DOHH2 (cell line): ENCODE results near the gene GRK4.

ENCODE experiments used
- H3F3A ChIP-seq: fragments of 200-600 bp; sonication (generic), shearing (Covaris generic); 2 replicates; pipeline ENCODE4 v1.6.0; 2016; ENCODE audit warnings: antibody characterized with exemption, mild to moderate bottlenecking; ENCODE audit not compliant: control insufficient read depth, insufficient read depth
- H3K27ac ChIP-seq: fragments of 200-600 bp; sonication (generic); 2 replicates; pipeline ENCODE4 v1.5.1; 2014; ENCODE audit warnings: low read depth, mild to moderate bottlenecking, low read length, moderate library complexity
- H3K27me3 ChIP-seq: fragments of 200-600 bp; sonication (generic); 2 replicates; pipeline ENCODE4 v1.6.1; 2014; ENCODE audit warnings: mild to moderate bottlenecking, low read length, mixed read lengths; ENCODE audit not compliant: control insufficient read depth
- H3K36me3 ChIP-seq: fragments of 200-600 bp; sonication (generic); 2 replicates; pipeline ENCODE4 v1.6.1; 2014; ENCODE audit warnings: mild to moderate bottlenecking, low read length, moderate library complexity, mixed read lengths; ENCODE audit not compliant: control insufficient read depth
- H3K4me1 ChIP-seq: fragments of 200-600 bp; sonication (generic); 2 replicates; pipeline ENCODE4 v1.6.1; 2014; ENCODE audit warnings: mild to moderate bottlenecking, low read length, mixed read lengths; ENCODE audit not compliant: control insufficient read depth
- H3K4me2 ChIP-seq: fragments of 200-600 bp; sonication (generic); 2 replicates; pipeline ENCODE4 v1.6.0; 2014; ENCODE audit warnings: mild to moderate bottlenecking, low read length, moderate library complexity
- H3K4me3 ChIP-seq: fragments of 200-600 bp; sonication (generic); 2 replicates; pipeline ENCODE4 v1.5.1; 2014; ENCODE audit warnings: mild to moderate bottlenecking, low read length, mixed read lengths
- H3K79me2 ChIP-seq: fragments of 200-600 bp; sonication (generic); 2 replicates; pipeline ENCODE4 v1.6.1; 2014; ENCODE audit warnings: mild to moderate bottlenecking, low read length, mixed read lengths; ENCODE audit not compliant: control insufficient read depth
- H3K9me2 ChIP-seq: fragments of 200-600 bp; sonication (generic); replicated peaks from 2 replicates; pipeline ENCODE4 v1.6.1; 2014; ENCODE audit warnings: mild to moderate bottlenecking, low read length, mixed read lengths; ENCODE audit not compliant: control insufficient read depth
- H3K9me3 ChIP-seq: fragments of 200-600 bp; sonication (generic); 2 replicates; pipeline ENCODE4 v1.6.1; 2014; ENCODE audit warnings: antibody characterized with exemption, low read length, mixed read lengths; ENCODE audit not compliant: control insufficient read depth, insufficient read depth
- H4K20me1 ChIP-seq: fragments of 200-600 bp; sonication (generic); 2 replicates; pipeline ENCODE4 v1.6.0; 2014; ENCODE audit warnings: low read depth, mild to moderate bottlenecking, antibody characterized with exemption, low read length, moderate library complexity; ENCODE audit not compliant: control insufficient read depth, insufficient read depth
- EZH2phosphoT487 ChIP-seq: fragments of 200-600 bp; sonication (generic); IDR thresholded peaks from 2 replicates; pipeline ENCODE4 v1.6.1; 2017; ENCODE audit warnings: borderline replicate concordance, mild to moderate bottlenecking, antibody characterized with exemption, low read length, moderate library complexity, mixed read lengths
- TF ChIP-seq, protein P1 (sequence below): fragments of 200-600 bp; sonication (generic); IDR thresholded peaks from one replicate; pipeline ENCODE4 v1.5.1; 2014; ENCODE audit warnings: antibody characterized with exemption, mild to moderate bottlenecking, low read depth, low read length; ENCODE audit not compliant: poor library complexity, severe bottlenecking

Gene GRK4

DNA sequence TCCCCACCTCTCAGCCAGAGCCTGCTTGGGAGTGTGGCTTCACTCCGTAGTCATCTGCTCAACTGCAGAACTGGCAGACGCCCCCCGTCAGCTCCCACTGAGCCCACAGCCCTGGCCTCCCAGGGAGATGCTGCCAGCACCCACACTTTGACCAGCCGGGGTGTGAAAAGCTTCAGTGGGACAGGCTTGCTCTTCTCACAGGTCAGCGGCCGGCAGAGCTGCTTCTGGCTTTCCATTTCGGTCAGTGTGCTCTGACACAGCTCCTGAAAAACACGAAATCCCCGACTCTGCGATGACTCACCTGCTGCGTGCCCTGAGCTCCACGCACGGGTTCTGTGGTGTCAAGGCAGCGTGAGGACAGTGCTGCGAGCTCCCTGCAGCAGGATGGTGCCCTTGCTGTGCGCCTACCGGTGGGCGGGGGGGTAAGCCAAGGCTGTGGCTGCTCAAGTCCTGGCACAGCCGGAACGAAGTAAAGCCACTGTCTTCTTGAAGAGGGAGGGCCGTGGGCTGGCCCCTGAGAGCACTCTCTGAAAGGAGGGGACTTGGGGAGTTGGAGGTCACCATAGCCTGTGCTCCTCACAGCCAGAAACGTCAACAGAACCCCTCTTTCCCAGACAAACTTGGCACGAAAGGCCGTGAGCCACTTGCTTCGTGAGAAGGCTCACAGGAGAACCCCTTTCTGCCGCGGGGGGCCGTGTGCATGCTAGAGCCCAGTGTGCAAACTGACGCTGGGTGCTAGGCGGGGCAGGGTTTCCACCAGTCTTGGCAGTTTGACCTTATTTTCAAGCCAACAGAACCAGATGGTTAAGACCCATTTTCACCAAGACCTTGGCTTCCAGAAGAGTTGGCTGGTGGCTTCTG is 23.8 kb upstream of the GRK4 start:
- Histone ChIP-seq H3K79me2 (peaks cover 23% of the 10 kb centered on the region), H3K4me1 (peaks cover 37% of the 10 kb centered on the region), H3K4me2 (no peak overlapping the region), H3K27me3 (no peaks in the 10 kb centered on the region), H4K20me1 (no peaks in the 10 kb centered on the region), H3F3A (peaks cover 23% of the 10 kb centered on the region), H3K9me3 (no peaks in the 10 kb centered on the region), H3K9me2 (no peaks in the 10 kb centered on the region), H3K4me3 (no peak overlapping the region), H3K27ac (no peak overlapping the region), H3K36me3 (peaks cover 89% of the 10 kb centered on the region)
- TF ChIP-seq, protein P1, sequence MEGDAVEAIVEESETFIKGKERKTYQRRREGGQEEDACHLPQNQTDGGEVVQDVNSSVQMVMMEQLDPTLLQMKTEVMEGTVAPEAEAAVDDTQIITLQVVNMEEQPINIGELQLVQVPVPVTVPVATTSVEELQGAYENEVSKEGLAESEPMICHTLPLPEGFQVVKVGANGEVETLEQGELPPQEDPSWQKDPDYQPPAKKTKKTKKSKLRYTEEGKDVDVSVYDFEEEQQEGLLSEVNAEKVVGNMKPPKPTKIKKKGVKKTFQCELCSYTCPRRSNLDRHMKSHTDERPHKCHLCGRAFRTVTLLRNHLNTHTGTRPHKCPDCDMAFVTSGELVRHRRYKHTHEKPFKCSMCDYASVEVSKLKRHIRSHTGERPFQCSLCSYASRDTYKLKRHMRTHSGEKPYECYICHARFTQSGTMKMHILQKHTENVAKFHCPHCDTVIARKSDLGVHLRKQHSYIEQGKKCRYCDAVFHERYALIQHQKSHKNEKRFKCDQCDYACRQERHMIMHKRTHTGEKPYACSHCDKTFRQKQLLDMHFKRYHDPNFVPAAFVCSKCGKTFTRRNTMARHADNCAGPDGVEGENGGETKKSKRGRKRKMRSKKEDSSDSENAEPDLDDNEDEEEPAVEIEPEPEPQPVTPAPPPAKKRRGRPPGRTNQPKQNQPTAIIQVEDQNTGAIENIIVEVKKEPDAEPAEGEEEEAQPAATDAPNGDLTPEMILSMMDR: no peak
- no peak for TF ChIP-seq EZH2phosphoT487

DNA sequence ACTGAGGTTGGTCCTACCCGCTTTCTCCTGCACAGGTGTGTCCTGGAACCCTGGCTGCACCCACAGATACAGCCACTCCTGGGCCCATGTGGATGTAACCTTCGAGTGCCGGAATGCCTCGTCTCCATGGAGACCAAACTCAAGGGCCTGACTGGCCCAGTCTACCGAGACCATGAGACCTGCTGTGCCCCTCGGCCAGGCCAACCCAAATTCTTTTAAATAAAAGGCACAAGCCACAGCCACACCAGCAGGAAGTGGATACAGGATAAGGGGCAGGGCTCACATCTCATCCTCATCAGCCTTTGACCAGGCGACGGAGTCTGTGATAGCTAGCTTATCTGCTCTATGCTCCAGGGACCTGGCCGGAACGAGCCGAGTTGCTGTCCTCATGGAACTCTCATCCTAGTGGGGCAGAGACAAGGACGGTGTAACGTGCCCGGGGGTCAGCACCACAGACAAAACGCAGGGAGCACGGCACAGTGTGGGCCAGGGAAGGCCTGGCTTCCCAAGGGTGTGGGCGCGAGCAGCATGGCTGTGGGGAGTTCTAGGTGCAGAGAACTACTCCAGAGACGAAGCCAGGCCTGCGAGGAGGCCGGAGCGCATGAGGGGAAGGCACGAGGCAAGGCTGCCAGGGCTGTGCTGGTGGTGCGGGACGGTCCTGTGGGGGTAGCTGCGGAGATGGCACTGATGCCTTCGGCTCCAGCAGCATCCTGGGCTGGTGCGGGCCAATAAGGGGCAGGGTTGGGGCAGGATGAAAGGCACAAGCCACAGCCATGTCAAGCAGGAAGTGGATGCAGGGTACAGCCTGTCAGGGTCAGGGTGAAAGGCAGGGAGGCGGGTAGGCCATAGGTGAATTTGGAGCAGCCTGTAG is 22.9 kb upstream of the GRK4 start:
- Histone ChIP-seq H3F3A (peaks cover 23% of the 10 kb centered on the region), H3K9me3 (no peaks in the 10 kb centered on the region), H3K79me2 (peaks cover 16% of the 10 kb centered on the region), H4K20me1 (no peaks in the 10 kb centered on the region), H3K27me3 (no peaks in the 10 kb centered on the region), H3K36me3 (peaks cover 98% of the 10 kb centered on the region), H3K27ac (no peak overlapping the region), H3K4me1 (peaks cover 37% of the 10 kb centered on the region), H3K4me2 (no peak overlapping the region), H3K9me2 (no peaks in the 10 kb centered on the region), H3K4me3 (no peak overlapping the region)
- TF ChIP-seq, protein P1: no peak
- TF ChIP-seq EZH2phosphoT487: no peak

DNA sequence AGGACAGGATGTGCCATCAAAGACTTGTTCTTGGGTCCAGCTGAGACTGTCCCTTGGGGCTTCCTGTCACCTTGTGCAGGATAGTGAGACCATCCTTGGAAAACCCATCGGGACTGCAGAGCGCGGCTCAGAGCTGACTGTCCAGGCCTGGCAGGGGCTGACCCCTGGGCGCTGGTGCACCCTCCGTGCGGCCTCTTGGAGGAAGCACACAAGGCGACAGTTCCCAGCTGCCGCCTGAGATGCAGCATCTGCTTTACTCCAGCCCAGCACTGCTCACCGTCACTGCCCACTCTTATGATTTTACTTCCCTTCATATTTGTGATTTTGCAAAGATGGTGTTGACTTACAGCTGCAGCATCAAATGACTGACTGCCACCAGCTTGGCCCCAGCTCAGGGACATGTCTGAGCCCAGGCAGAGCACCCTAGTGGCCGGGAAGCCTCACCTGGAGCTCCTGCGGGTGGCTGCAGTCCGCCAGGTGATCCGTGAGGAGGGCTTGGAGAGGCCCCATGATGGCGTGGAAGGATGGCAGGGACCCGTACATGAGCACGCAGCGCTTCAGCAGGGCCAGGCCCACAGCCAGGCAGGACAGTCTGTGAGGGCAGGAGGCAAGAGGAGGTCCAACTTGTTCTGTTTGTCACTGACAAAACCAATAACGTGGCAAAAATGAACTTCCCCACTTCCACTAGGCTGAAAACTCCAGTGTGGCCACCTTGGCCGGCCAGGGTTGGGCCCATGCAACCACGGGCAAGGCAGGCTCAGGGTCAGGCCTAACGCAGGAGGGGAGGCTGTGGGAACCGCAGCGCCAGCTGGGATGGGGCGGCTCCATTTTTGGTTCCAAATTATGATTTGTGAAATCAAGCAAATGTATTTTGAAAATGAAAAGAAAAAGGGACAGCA is 22.0 kb upstream of the GRK4 start:
- no peaks in the 10 kb centered on the region for H3K9me3 ChIP-seq
- no peaks in the 10 kb centered on the region for H3K27me3 ChIP-seq
- H3K4me2 ChIP-seq: no peak overlapping the region
- TF ChIP-seq, protein P1: no peak
- TF ChIP-seq EZH2phosphoT487: no peak
- no peaks in the 10 kb centered on the region for H3K9me2 ChIP-seq
- H3F3A ChIP-seq: peaks cover 17% of the 10 kb centered on the region
- H3K36me3 ChIP-seq: peaks cover 98% of the 10 kb centered on the region
- H3K4me3 ChIP-seq: no peak overlapping the region
- no peak overlapping the region for H3K27ac ChIP-seq
- H3K4me1 ChIP-seq: peaks cover 28% of the 10 kb centered on the region
- peaks cover 7% of the 10 kb centered on the region for H3K79me2 ChIP-seq
- no peaks in the 10 kb centered on the region for H4K20me1 ChIP-seq
